K562 (cell line): ENCODE results near the gene CNTRL.

Experiments
- ZBTB40 ChIP-seq, 2 experiments: fragments of 450-650 bp in 1 of 2; sonication (generic) in 1 of 2; formaldehyde crosslinking in 1 of 2; IDR thresholded peaks; 2 replicates each; pipeline versions ENCODE4 v1.7.1 to v1.9.0; 2016 to 2022; ENCODE audit warnings: inconsistent platforms in 1 of 2, mild to moderate bottlenecking in 1 of 2, missing genetic modification reagents in 1 of 2
- ZNF507 ChIP-seq: conservative IDR thresholded peaks from 2 replicates; pipeline ENCODE4 v1.6.1; 2017; ENCODE audit warnings: missing genetic modification characterization, missing compliant biosample characterization

- TF ChIP-seq ZBTB40 (IDR thresholded peaks at IDR 0.05), result no peak
- no peak for TF ChIP-seq ZBTB40 (CRISPR knock-in tag; IDR thresholded peaks at IDR 0.05)
- no peak for TF ChIP-seq ZNF507 (tag)
These were observed 14.6 kb upstream of the CNTRL start for GRCh38 chr9:121059998-121060636.
